ENCODE data around the gene ZNF276.

GRCh38 chr16:89723279-89724250 is 2.2 kb downstream of the ZNF276 start:
- no peak for TF ChIP-seq POLR2A (IDR thresholded peaks at IDR 0.05)
- TF ChIP-seq, protein P1, sequence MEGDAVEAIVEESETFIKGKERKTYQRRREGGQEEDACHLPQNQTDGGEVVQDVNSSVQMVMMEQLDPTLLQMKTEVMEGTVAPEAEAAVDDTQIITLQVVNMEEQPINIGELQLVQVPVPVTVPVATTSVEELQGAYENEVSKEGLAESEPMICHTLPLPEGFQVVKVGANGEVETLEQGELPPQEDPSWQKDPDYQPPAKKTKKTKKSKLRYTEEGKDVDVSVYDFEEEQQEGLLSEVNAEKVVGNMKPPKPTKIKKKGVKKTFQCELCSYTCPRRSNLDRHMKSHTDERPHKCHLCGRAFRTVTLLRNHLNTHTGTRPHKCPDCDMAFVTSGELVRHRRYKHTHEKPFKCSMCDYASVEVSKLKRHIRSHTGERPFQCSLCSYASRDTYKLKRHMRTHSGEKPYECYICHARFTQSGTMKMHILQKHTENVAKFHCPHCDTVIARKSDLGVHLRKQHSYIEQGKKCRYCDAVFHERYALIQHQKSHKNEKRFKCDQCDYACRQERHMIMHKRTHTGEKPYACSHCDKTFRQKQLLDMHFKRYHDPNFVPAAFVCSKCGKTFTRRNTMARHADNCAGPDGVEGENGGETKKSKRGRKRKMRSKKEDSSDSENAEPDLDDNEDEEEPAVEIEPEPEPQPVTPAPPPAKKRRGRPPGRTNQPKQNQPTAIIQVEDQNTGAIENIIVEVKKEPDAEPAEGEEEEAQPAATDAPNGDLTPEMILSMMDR (IDR thresholded peaks at IDR 0.05) = no peak

Measured in heart left ventricle (tissue), 13 donors.